HG02884 (cell line): ENCODE results near the gene BCAT1.
"Not testable (repeated sequence)": the region's sequence is repeated elsewhere in the genome, so short reads cannot be mapped to it uniquely, and the experiment has no call there.

Experiments used
- ATAC-seq: cut with Tn5 transposase; IDR thresholded peaks from one replicate; pipeline ENCODE4 v1.9.1; 2021; ENCODE audit warnings: mild to moderate bottlenecking, moderate library complexity; ENCODE audit not compliant: unreplicated experiment

BCAT1 gene

DNA sequence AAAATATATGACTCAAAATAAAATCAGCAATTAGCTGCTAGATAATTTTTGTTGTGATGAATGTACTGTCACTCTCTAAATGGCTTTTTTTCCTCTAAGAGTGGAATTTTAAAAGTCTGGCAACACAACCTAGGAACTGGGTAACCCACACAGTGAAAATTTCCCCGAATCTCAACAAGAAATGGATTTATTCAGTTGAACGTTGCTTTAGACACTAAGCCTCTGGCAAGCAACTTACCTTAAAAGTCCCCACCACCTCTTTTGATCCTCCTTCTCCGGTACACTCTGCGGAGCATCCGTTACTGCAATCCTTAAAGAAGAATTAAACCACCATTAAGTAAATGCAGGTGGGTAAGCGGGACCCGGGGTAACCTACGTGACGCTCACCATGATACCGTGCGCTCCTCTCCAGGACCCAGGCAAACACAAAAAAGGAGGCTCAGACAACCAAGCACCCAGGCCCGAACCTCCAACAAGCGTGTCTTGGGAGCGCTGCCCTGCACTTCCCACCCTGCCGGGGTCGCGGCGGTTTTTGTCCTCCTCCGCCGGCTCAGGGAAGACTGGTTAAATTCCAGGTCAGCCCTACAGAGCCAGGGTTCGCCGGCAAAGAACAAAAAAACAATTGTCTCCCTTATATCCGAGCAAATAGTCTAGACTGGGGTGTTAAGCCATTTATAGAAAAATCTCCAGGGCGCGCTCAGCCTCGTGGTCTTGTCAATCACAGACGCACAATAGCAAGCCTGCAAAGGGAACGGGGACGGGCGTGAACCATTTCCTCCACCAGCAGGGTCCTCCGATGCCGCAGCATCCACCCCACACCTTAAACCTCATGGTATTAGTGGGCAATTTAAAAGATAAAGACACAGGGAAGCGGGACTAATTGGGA is 47.1 kb downstream of the BCAT1 start:
- ATAC-seq, result no peak

DNA sequence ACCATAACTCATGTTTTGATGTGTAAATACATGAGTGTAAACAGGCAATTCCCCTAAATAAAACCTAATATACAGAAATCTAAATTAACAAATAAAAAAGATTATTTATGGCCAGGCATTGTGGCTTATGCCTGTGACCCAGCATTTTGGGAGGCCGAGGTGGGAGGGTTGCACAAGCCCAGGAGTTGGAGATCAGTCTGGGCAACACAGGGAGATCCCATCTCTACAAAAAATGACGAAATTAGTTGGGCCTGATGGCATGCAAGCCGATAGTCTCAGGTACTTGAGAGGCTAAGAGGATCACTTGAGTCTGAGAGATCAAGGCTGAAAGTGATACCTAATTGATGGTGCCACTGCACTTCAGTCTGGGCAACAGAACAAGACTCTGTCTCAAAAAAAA is 48.7 kb downstream of the BCAT1 start:
- ATAC-seq, result no peak

DNA sequence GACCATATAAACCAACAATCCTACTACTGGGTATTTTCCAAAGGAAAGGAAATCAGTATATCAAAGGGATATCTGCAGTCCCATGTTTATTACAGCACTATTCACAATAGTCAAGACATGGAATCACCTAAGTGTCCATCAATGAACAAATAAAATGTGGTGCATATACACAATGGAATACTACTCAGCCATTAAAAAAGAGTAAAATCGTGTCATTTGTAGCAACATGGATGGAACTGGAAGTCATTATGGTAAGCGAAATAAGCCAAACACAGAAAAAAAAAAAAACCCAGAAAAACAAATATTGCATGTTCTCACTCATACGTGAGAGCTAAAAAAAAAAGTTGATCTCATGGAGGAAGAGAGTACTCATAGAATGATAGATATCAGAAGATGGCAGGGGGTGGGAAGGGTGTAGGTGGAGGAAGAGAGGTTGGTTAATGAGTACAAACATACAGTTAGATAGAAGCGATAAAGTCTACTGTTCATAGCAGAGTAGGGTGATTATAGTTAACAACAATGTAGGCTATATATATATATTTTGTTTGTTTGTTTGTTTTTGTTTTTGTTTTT is 49.3 kb downstream of the BCAT1 start:
- ATAC-seq, result no peak

DNA sequence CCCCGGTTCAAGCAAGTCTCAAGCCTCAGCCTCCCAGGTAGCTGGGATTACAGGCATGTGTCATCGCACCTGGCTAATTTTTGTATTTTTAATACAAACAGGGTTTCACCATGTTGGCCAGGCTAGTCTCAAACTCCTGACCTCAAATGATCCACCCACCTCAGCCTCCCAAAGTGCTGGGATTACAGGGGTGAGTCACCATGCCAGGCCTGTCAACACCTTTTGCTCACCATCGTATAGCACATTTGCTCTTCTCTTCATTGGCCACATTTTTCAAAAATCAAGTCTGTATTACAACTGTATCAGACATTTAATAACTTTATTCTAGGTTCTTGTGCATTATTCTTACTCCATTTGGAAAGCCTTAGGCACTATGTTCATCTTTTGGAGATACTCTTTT is 50.3 kb downstream of the BCAT1 start:
- ATAC-seq, result no peak

DNA sequence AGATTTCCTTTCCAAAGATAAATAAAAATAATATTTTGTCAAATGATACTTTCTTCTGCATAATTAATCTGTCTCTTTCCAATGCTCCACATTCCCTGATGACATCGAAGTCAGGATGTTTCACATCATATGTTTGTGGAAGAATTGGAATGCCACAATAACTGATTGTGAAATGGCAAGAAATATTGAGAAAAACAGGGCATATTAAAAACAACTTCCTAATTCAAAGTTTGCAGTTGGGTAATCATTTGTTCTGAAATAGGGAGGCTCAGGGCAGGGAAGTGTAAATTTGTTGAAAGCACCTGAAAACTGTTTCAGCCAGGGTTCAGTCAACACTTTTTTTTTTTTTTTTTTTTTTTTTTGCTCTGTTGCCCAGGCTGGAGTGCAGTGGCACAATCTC is 50.7 kb downstream of the BCAT1 start:
- no peak for ATAC-seq

DNA sequence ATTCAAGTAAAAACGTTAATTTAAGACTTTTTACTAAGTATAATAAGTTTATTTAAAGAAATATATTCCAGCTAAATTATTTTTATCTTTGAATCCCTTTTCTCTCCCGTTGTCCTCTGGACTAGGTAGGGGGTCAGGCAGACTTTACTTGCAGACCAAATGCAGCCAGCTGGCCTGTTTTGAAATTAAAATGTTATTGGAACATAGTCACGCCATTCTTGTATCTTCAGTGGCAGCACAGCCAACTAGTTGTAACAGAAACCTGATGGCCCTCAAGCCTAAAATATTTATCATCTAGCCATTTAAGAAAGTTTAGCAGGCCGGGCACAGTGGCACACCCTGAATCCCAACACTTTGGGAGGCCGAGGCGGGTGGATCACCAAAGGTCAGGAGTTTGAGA is 52.7 kb downstream of the BCAT1 start:
- no peak for ATAC-seq

DNA sequence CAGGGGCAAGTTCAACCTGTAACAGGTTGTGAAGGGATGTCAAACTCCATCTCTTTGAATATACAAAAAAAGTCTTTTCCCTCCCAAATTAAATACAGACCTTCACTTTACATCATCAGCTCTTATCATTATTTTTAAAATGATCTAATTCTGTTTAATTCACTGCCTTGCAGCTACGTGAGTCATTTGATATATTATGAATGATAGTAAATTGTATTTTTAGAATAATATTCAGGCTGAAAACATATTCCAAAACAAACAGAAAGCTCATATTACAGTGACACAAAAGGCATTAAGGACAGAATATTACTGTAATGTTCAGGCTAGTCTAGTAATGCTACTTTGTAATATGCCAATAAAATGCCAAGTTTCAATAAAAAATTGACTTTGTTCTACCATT is 53.3 kb downstream of the BCAT1 start:
- no peak for ATAC-seq

DNA sequence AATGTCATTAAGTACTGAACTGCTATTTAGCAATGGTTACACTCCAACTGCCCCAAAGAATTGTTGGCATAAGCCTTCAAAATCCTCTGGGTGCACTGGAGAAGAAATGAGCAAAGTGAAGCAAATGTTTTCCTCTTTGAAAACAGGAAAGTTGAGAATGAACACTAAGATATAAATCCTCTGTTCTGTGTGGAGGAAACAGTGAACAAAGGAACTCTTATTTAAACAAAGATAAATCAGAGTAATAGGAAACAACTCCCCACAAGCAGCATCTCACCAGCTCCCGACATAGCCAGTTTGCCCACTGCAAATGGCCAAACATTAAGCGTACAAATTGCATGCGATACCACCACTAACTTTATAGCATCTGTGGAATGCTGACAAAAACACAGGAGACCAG is 54.0 kb downstream of the BCAT1 start:
- no peak for ATAC-seq

DNA sequence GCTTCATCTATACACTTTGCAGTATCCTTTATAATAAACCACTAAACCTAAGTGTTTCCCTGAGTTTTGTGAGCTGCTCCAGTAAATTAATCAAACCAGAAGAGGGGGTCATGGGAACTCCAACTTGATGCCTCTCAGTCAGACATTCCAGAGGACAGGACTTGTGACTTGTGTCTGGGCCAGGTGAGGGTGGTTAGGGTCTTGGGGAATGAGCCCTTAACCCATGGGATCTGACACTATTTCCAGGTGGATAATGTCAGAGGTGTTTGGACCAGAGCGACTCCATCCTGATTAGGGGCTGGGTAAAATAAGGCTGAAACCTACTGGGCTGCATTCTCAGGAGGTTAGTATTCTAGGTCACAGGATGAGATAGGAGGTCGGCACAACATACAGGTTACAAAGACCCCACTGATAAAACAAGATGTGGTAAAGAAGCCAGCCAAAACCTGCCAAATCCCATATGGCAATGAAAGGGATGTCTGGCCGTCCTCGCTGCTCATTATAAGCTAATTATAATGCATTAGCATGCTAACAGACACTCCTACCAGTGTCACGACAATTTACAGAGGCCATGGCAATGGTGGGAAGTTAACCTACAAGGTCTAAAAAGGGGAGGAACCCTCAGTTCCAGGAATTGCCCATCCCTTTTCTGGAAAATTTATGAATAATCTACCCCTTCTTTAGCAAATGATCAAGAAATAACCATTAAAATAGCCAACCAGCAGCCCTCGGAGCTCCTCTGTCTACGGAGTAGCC is 58.7 kb downstream of the BCAT1 start:
- no peak for ATAC-seq

DNA sequence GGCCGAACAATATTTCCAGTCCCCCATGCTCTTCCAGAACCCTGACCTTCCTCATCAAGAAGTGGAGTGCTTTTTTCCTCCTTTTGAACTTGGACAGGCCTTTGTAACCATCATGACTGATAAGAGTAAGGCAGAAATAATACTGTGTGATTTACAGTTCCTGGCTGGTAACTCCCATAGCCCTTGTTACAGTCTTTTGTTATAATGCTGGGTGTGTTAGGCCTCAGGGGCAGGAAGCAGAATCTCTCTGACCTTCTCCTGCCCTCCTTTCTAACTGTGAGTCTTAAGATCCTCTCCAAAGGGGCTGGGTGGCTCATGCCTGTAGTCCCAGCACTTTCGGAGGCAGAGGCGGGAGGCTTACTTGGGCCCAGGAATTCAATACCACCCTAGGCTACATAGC is 59.5 kb downstream of the BCAT1 start:
- no peak for ATAC-seq

DNA sequence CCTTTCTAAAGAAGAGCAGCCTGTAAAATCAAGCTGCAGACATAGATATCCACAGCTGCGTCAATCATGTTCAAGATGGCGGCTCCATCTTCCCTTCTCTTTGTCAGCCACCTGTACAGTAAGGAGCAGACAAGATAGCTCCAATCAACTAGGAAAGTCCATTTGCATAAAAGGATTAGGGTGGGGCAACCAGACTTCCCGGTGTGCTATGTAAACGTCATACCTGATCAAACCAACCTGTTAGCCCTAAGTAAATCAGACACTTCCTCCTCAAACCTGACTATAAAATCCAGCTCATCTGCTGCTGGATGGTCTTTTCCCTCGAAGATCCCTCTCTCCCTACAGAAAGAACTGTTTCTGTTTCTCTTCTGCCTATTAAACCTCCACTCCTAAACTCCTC is 60.1 kb downstream of the BCAT1 start:
- ATAC-seq, result no peak

DNA sequence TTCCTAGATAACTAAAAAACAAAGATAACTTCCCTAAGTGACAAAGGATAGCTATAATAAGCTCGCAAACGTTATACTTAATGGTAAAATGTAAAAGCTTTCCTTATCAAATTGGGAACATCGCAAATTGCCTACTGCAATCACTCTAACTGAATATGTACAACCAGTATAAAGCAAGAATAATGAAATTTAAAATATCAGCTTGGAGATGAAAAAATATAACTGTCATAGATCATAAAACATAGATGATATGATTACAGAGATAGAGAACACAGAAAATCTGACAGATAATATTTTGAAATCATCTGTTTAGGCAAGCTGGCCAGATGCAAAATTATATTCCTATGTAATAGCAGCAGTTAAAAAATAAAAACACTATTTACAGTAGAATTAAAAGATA is 64.0 kb downstream of the BCAT1 start:
- no peak for ATAC-seq

DNA sequence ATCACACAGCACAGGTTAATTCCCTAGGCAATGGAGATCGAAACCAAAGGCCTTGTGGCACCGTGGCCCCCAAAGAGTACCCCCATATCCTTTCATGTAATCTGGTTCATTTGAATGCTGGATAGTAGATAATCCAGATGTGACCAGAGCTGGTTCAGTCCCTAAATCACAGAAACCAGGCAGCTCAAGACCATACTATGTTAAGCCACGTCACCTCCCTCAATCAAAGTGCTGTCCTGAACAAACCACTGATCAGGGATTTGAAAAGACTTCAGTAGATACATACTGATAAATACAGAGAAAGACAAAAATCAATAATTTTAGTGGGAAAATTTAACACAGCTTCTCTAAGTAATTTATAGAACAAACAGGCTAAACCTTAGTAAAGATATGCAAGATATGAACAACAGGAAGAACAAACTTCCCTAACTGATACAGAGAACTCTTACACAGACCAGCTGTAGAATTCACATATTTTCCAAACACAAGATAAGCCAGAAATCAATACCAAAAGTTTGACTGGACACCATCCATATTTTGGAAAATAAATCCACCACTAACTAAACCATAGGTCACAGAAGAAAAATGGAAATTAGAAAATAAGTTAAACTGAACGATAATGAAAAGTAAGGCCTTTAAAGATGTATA is 67.1 kb downstream of the BCAT1 start:
- ATAC-seq, result no peak

DNA sequence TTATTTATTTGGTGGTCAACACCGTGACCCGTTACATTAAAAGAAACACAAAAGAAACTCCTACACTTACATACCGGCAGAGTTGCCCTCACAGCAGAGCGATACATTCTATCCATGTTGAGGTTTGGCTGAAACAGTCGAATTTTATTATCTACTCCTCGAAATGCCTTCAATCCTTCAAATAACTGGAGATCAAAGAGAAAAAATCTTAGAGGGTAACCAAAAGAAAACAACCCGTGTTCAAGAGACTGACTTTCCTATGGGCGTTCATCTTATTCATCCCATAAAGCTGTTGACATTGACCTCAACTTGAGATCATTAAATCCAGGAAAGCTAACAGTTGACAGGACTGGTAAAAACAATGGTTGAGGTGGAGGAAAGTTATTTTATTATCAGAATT is 67.7 kb downstream of the BCAT1 start:
- ATAC-seq, result no peak

DNA sequence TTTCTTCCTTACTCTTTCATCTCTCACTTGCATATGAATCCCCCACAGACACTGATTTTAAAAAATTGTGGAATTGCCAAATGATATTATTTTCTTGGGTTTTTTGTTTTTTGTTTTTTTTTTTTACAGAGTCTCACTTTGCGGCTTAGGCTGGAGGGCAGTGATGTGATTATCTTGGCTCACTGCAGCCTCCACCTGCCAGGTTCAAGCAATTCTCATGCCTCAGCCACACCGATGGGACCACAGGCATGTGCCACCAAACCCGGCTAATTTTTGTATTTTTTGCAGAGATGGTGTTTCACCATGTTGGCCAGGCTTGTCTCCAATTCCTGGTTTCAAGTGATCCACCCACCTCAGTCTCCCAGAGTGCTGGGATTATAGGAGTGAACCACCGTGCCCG is 68.2 kb downstream of the BCAT1 start:
- ATAC-seq, result no peak

DNA sequence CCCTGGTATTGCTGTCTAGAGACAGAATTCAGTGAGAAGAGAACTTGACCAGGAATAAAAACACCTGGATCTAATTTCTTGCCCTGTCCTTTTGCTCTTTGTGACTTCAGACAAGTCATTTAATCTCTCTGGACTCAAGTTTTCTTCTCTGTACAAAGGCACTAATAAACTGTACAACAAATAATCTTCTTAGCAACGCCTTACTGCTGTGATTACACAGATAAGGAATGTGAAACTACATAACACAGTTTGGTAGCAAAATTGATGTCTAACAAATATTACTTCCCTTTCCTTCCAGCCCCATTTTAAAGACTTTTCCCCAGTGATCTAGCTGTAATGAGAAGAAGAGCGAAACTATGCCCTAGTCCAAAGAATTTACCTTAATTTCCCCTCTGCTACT is 69.3 kb downstream of the BCAT1 start:
- no peak for ATAC-seq

DNA sequence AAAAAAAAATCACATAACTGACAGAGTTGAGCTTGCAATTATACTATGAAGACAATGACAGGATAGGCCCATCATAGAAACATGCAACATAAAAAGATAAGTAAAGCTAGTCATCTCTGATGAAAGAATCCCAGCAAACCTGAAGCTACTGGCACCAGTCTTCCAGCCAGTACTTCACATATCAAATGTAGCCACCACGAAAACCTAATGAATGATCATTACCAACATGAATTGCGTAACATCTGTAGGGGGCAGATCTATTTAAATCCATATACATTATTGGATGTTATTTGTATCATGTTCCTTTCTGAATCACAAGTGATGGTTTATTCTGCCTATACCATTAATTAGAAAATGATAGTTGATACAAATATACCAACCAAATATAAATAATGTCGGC is 73.9 kb downstream of the BCAT1 start:
- ATAC-seq, result no peak

DNA sequence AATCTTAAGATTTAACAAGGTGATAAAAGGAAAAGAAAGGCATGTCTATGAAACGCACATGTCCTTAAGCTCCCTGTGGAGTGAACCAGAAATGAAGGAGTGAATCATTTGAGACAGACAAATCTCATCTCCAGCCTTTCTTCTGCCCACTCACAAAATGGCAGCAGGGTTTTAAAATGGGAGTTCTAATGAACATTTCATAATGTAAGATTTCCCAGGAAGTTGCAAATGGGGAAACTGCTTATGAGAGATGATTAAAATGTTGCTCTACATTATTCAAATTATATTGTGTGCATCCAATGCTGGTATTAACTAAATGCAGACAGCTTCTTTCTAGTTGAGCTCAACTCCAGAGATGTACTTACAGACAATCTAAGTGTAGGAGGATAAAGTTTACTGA is 76.7 kb downstream of the BCAT1 start:
- ATAC-seq, result no peak

DNA sequence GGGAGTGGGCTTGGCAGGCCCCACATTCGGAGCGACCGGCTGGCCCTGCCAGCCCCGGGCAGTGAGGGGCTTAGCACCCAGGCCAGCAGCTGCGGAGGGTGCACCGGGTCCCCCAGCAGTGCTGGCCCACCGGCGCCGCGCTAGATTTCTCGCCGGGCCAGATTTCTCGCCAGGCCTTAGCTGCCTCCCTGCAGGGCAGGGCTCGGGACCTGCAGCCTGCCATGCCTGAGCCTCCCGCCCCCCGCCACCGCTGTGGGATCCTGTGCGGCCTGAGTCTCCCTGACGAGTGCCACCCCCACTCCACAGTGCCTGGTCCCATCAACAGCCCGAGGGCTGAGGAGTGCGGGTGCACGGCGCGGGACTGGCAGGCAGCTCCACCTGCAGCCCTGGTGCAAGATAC is 82.8 kb downstream of the BCAT1 start:
- not testable (repeated sequence) for ATAC-seq

DNA sequence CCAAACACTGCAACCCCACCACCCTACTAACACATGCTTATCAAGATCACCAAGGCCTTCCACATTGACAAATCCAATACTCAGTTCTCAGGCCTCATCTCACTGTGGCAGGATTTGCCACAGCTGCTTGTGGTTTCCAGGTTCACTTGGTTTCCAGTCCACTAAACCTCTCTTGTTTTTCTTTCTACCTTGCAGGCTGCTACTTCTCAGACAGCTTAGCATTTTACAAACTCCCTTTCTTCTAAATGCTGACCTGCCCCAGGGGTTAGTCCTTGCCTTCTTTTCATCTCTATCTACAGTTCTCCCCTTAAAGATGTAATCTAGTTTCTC is 84.1 kb downstream of the BCAT1 start:
- peak; percentile 48 for ATAC-seq

DNA sequence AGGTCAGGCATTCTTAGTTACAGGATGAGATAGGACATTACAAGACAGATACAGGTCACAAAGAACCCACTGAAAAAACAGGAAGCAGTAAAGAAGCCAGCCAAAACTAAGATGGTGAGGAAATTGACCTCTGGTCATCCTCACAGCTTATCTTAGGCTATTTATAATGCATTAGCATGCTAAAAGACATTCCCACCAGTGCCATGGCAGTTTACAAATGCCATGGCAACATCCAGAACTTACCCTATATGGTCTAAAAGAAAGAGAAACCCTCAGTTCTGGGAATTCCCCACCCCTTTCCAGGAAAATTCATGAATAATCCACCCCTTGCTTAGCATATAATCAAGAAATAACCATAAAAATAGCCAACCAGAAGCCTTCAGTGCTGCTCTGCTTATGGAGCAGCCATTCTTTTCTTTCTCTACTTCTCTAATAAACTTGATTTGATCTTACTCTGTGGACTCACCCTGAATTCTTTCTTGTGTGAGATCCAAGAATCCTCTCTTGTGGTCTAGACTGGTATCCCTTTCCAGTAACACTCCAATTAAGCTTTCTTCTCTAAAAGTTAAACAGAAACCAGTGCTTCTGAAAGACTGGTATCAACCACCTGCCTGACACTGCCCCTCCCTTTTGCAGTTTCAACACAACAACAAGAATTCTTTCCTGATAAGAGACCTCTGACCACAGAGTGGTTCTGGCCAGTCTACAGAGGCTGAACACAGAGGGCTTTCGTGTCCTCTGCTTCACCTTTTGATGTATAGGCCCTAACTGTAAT is 86.9 kb downstream of the BCAT1 start:
- no peak for ATAC-seq
